NOMO-1 treated with DMSO at 0.1 percent for 48 hours (cell line): ENCODE data around the gene SURF4.
"Not testable (repeated sequence)": the region's sequence is repeated elsewhere in the genome, so short reads cannot be mapped to it uniquely, and the experiment has no call there.

Experiments
- DNase-seq: peaks from one replicate; lab custom pipeline; 2025; ENCODE audit not compliant: unreplicated experiment; lab: John Stamatoyannopoulos, UW

The SURF4 gene

GRCh38 chr9:133397895-133398294 lies 22.0 kb upstream of the SURF4 start:
- no peak for DNase-seq

DNA sequence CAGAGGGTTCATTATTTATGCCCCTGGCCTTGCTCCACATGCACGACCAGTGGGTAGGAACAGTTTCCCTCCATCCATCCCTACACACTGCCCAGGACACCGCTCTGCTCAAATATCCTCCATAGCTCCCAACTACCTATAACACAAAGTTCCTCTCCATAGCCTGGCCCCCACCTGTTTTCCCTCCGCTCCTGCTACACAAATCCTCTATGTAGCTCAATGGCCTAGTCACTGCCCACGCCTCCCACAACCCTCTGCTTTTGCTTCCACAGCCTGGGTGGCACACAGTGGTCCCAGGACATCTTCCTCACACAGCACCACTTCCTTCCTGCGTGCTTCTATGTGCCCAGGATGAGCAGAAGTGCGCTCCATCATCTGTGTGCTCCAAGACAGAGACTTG lies 21.5 kb upstream of the SURF4 start:
- DNase-seq, result no peak

- DNase-seq, result no peak
Observed at GRCh38 chr9:133396952-133397351, 21.1 kb upstream of the SURF4 start.

- DNase-seq, result no peak
Observed at GRCh38 chr9:133394687-133395271, 18.9 kb upstream of the SURF4 start.

- DNase-seq, result no peak
Observed at GRCh38 chr9:133393399-133393798, 17.5 kb upstream of the SURF4 start.

GRCh38 chr9:133392308-133392707 lies 16.4 kb upstream of the SURF4 start:
- not testable (repeated sequence) for DNase-seq

- not testable (repeated sequence) for DNase-seq
Observed at GRCh38 chr9:133391449-133391848, 15.6 kb upstream of the SURF4 start.

- no peak for DNase-seq
Observed at GRCh38 chr9:133390713-133391112, 14.9 kb upstream of the SURF4 start.

DNA sequence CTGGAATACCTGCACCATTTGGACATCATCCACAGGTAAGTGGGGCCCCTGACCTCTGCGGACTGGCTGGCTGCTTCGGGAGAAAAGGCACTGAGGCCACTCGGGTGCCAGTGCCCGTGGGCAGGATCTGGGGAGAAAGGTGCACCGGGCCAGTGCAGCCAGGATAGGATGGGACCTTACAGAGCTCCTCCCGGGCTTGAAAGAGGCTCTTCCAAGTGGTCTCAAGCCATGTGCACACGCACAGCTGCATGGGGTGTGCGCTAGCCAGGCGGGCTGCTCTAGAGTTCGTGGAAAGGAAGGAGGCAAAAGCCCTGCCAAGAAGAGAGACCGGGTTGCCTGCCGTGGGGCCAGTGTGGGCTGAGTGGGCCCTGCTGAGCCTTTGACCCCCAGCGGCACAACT lies 13.7 kb upstream of the SURF4 start:
- DNase-seq, result no peak

DNA sequence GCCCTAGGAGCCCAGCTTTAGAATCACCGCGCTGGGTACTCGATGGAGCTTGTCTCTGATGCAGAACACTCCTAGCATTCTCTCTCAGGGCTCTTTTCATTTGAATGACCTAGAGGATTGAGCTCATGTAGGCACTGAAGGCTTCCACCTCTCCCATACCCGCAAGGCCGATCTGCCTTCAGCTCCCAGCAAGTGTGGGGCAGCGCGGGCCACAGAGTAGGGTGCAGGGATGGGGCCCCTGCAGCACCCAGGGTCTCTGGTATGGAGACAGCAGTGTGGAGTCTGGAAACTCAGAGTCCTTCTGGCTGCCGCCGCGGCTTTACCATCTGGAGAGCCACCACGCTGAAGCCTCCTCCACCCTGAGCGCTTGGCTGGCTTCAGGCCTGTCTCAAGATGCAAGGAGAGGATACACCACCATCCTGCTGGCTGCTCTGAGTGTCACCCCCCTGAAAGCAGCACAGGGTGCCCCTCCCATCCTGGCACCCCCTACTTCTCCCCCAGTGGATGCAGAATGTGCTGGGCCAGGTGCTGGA lies 13.2 kb upstream of the SURF4 start:
- no peak for DNase-seq

- DNase-seq, result no peak
Observed at GRCh38 chr9:133387680-133388079, 11.8 kb upstream of the SURF4 start.

DNA sequence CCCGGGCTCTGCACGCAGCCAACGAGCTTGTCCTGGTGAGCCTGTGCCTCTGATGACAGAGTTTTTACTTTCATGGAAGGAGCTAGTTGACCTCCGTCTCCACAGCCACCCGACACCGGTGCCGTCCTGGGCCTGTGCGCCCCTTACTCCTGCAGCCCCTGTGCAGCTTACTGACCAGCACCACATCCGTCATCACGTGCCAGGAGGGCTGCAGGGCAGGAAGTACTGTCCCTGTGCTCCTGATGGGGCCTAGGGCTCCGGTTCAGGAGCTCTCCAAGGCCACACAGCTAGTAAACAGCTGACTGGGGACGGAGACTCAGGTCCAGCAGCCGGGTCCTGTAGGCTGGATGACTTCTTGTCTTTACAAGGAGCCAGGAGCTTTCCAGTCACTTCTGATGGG lies 10.5 kb upstream of the SURF4 start:
- no peak for DNase-seq

GRCh38 chr9:133385452-133385851 lies 9.6 kb upstream of the SURF4 start:
- DNase-seq, result no peak

GRCh38 chr9:133384736-133385321 lies 9.0 kb upstream of the SURF4 start:
- no peak for DNase-seq

GRCh38 chr9:133383438-133383837 lies 7.6 kb upstream of the SURF4 start:
- no peak for DNase-seq

DNA sequence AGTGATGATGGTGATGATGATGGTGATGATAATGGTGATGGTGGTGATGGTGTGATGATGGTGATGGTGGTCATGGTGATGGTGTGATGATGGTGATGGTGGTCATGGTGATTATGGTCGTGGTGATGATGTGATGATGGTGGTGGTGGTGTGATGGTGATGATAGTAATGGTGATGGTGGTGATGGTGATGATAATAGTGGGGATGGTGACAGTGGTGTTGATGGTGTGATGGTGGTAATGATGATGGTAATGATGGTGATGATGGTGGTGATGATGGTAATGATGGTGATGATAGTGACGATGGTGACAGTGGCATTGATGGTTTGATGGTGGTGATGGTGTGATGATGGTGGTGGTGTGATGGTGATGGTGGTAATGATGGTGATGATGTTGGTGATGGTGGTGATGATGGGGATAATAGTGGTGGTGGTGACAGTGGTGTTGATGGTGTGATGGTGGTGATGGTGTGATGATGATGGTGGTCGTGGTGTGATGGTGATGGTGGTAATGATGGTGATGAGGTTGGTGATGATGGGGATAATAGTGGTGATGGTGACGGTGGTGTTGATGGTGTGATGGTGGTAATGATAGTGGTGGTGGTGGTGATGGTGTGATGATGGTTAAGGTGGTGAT lies 6.8 kb upstream of the SURF4 start:
- no peak for DNase-seq

DNA sequence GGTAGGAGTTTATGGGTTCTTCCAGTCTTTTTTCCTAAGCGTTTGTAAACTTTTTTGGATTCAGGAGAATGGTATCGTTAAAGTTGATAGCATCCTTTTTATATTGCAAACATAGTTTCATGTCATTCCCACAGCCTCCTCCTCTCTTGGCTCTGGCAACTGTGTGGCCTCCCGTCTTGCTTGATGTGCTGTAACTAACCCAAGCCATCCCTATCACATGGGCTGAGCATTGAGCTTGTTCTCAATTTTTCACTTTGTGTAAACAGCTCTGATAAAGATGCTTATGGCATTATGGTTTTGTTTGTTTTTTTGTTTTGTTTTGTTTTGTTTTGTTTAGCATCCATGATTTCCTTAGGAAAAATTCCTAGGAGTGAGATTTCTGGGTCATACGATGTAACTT lies 4.9 kb upstream of the SURF4 start:
- no peak for DNase-seq

- DNase-seq, result no peak
Observed at GRCh38 chr9:133379153-133380086, 3.6 kb upstream of the SURF4 start.

- no peak for DNase-seq
Observed at GRCh38 chr9:133378408-133378962, 2.6 kb upstream of the SURF4 start.

GRCh38 chr9:133377721-133378216 lies 1.9 kb upstream of the SURF4 start:
- DNase-seq, result no peak

- DNase-seq, result not testable (repeated sequence)
Observed at GRCh38 chr9:133377280-133377679, 1.4 kb upstream of the SURF4 start.
